Glomerular endothelial cell (primary cell): ENCODE measurements around the gene TIMM10. TPM values are rescaled to one million over a fixed set of nuclear protein-coding genes. Genes with fewer than 3 reads are reported as not detected.

Experiments
- DNase-seq: peaks from one replicate; pipeline ENCODE4 v3.0.0-alpha.2; 2011; ENCODE audit warnings: low read depth, low spot score; ENCODE audit errors: extremely low read depth
- total RNA-seq: library from RNA; depleted of rRNA; stranded (reverse); fragments of >200 nt; gene quantifications from 2 replicates; pipeline ENCODE4 v1.2.3, GENCODE V29; 2015

The TIMM10 gene
- total RNA-seq, 1 donor from 2014 or later = 31.9 TPM

GRCh38 chr11:57487021-57487778 lies 43.4 kb downstream of the TIMM10 start:
- no peak for DNase-seq

DNA sequence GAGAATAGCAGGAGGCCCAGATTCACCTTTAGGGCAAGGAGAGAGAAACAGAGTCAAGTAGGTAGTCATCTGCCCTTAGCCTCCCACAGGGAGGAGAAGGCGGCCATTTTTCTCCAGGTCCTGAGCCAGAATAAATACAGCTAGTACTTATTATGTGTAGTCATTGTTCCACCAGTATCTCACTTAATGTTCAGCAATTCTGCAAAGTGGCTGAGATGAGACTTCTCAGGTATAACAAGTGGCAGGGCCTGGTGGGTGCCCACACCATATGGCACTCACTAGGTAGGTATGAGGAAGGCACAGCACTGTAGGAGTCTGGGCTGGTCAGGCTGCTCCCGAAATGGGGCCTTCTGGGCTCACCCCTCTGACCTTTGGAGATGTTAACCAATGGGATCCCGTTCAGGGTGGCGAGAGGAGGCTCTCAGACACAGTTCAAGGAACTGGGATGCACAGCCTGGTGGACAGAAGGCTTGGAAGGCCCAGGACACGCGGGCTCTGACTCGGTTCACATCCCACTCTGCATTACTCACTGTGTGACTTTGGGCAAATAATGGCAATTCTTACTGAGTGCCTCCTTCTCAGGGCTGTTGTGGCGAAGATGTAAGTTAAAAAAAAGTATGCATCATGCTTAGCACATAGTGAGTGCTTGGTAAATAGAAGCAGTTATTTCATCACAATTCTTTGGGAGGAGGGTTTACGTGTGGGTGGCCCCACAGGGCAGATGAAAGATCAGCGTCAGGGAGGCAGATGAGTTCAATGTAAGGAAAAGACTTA lies 45.1 kb downstream of the TIMM10 start:
- no peak for DNase-seq

GRCh38 chr11:57484141-57484710 lies 46.3 kb downstream of the TIMM10 start:
- no peak for DNase-seq

GRCh38 chr11:57483562-57483918 lies 47.0 kb downstream of the TIMM10 start:
- DNase-seq = no peak

DNA sequence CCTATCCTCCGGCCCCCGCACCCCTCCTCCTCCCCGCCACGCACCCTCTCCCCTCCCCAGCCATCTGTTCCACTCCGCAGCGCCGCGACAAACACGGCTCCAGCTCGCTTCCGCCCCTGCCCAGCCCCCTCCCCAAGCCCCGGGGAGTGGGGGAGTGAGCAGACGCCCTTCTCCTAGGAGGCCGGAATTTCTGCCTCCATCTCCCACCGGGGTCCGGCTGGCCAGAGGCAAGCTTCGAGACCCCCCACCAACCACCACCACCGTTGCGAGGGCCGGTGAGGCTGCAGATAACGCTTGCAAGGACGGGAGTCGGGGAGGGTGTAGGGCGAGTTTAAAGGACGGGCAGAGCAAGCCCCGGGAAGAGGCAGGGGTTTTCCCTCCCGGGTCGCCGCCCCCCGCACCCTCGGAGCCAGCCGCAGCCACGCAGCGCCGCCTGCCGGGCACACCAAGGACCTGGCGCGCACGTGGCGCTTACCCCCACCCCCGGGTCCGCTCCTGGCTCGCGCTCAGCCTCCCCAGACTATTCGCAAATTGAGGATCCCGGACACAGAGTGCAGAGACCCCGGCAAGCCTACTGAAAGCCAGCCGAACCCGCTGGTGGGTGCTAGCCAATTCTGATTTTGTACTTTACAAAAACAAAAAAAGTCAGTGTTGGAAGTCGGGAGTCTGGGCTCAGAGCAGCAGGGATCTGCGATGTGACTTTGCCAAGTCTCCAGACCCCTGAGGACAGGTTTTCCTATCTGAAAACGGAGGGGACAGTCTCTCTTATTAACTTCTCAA lies 47.6 kb downstream of the TIMM10 start:
- no peak for DNase-seq

GRCh38 chr11:57481915-57482781 lies 48.4 kb downstream of the TIMM10 start:
- no peak for DNase-seq

DNA sequence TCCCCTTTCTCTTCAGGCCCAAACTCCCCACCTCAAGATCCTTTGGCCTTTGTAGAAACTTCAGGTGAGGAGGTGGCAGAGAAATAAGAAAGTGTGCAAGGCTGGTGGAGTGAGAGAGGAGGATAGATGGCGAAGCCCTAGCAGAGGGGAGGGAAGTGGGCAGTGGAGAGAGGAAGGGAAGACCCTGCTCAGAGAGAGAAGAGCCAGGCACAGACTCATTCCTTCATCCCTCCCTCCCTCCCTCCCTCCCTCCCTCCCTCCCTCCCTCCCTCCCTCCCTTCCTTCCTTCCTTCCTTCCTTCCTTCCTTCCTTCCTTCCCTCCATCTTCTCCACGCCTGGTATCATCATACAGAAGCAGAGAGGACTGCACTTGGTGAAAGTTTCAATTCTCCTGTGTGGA lies 49.2 kb downstream of the TIMM10 start:
- DNase-seq = no peak

- DNase-seq = no peak
Observed at GRCh38 chr11:57480409-57481137, 50.0 kb downstream of the TIMM10 start.

DNA sequence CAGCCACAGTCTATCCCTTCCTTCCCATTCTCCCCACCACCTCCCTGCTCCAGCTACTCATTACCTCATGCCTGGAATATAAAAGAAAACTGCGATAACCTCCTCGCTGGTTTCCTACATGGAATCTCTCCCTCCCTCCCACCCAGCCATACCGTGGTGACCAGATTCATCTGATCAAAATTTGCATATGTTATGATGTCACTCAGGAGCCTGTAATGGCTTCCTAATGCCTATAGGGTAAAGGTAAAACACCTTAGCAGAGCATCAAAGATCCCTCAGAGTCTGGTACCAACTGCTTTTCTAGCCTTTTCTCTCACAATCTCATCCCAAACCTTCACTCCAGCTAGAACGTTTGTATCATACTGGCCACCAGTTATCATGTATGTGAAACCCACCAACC lies 50.6 kb downstream of the TIMM10 start:
- no peak for DNase-seq

- no peak for DNase-seq
Observed at GRCh38 chr11:57479021-57479663, 51.4 kb downstream of the TIMM10 start.

Other genes with a start within 250 kb of the TIMM10 start
- gene TNKS1BP1, start 205.8 kb downstream of the TIMM10 start, total RNA-seq = 107 and 154 TPM in 2 replicates
- 77.8 and 95.7 TPM in 2 replicates for gene SSRP1, start 194.9 kb downstream of the TIMM10 start, total RNA-seq
- gene P2RX3, start 192.4 kb downstream of the TIMM10 start, total RNA-seq = not detected in 2 replicates
- not detected in 2 replicates for gene PRG3, start 149.6 kb downstream of the TIMM10 start, total RNA-seq
- gene PRG2, start 140.1 kb downstream of the TIMM10 start, total RNA-seq = not detected in 2 replicates
- 29.7 and 32.8 TPM in 2 replicates for gene SLC43A3, start 103.6 kb downstream of the TIMM10 start, total RNA-seq
- gene RTN4RL2, start 70.2 kb downstream of the TIMM10 start, total RNA-seq = 0.23 and 1.5 TPM in 2 replicates
- 10.5 and 15.9 TPM in 2 replicates for gene SLC43A1, start 15.1 kb downstream of the TIMM10 start, total RNA-seq
- gene SMTNL1, start 6.8 kb upstream of the TIMM10 start, total RNA-seq = not detected in 2 replicates
- 74.1 and 87.1 TPM in 2 replicates for gene UBE2L6, start 36.9 kb upstream of the TIMM10 start, total RNA-seq
- gene SERPING1, start 66.9 kb upstream of the TIMM10 start, total RNA-seq = 0.53 and 1.5 TPM in 2 replicates
- 0.24 and 0.41 TPM in 2 replicates for gene YPEL4, start 119.2 kb upstream of the TIMM10 start, total RNA-seq
- gene CLP1, start 127.0 kb upstream of the TIMM10 start, total RNA-seq = 13.3 and 18.0 TPM in 2 replicates
- 54.7 and 71.3 TPM in 2 replicates for gene ZDHHC5, start 137.4 kb upstream of the TIMM10 start, total RNA-seq
- 33.8 and 43.2 TPM in 2 replicates for gene MED19, start 181.5 kb upstream of the TIMM10 start, total RNA-seq
- 46.9 and 51.5 TPM in 2 replicates for gene TMX2, start 181.8 kb upstream of the TIMM10 start, total RNA-seq
- gene SELENOH, start 210.7 kb upstream of the TIMM10 start, total RNA-seq = 160 and 174 TPM in 2 replicates
- gene BTBD18, start 221.1 kb upstream of the TIMM10 start, total RNA-seq = not detected in 2 replicates
- 200 and 268 TPM in 2 replicates for gene CTNND1, start 231.0 kb upstream of the TIMM10 start, total RNA-seq